SK-N-MC (cell line): ENCODE data around the gene PRTFDC1.

Experiments
- DNase-seq: peaks from one replicate; pipeline ENCODE4 v3.0.0-alpha.2; 2011; ENCODE audit warnings: low read depth, low spot score
- H3K27ac ChIP-seq: fragments of 200-600 bp; sonication (generic); 2 replicates; pipeline ENCODE4 v1.5.1; 2016; ENCODE audit warnings: mixed run types
- H3K36me3 ChIP-seq: fragments of 200-600 bp; sonication (generic); 2 replicates; pipeline ENCODE4 v1.6.1; 2017; ENCODE audit warnings: antibody characterized with exemption, low read length, mixed read lengths; ENCODE audit not compliant: insufficient read depth
- H3K4me3 ChIP-seq: fragments of 200-600 bp; sonication (generic); 2 replicates; pipeline ENCODE4 v1.5.1; 2016
- H3K9ac ChIP-seq: fragments of 200-600 bp; sonication (generic); 2 replicates; pipeline ENCODE4 v1.8.0; 2017; ENCODE audit warnings: mixed run types, mixed read lengths; ENCODE audit not compliant: insufficient read length
- H3K9me3 ChIP-seq: fragments of 200-600 bp; sonication (generic); 2 replicates; pipeline ENCODE4 v1.6.1; 2017; ENCODE audit warnings: low read depth, mild to moderate bottlenecking, antibody characterized with exemption, low read length, moderate library complexity, mixed read lengths
- EZH2 ChIP-seq: fragments of 200-600 bp; sonication (generic); IDR thresholded peaks from one replicate; pipeline ENCODE4 v1.6.1; 2017; ENCODE audit warnings: antibody characterized with exemption
- FOXP2 ChIP-seq: optimal IDR thresholded peaks from 2 replicates; pipeline ENCODE3; 2011; ENCODE audit warnings: mild to moderate bottlenecking, moderate library complexity; ENCODE audit not compliant: insufficient read depth; ENCODE audit errors: extremely low read length, control extremely low read depth
- POLR2AphosphoS5 ChIP-seq: IDR thresholded peaks from 2 replicates; pipeline ENCODE4 v1.6.1; 2012; ENCODE audit warnings: mild to moderate bottlenecking, low read depth, low read length, borderline replicate concordance

The PRTFDC1 gene

GRCh38 chr10:24883176-24883575 lies 69.2 kb downstream of the PRTFDC1 start:
- Histone ChIP-seq H3K9me3 (no peaks in the 10 kb centered on the region), H3K36me3 (no peaks in the 10 kb centered on the region), H3K9ac (no peak overlapping the region), H3K4me3 (no peak overlapping the region), H3K27ac (no peak overlapping the region)
- no peak for TF ChIP-seq FOXP2
- TF ChIP-seq EZH2, result no peak
- TF ChIP-seq POLR2AphosphoS5, result no peak
- DNase-seq, result no peak

DNA sequence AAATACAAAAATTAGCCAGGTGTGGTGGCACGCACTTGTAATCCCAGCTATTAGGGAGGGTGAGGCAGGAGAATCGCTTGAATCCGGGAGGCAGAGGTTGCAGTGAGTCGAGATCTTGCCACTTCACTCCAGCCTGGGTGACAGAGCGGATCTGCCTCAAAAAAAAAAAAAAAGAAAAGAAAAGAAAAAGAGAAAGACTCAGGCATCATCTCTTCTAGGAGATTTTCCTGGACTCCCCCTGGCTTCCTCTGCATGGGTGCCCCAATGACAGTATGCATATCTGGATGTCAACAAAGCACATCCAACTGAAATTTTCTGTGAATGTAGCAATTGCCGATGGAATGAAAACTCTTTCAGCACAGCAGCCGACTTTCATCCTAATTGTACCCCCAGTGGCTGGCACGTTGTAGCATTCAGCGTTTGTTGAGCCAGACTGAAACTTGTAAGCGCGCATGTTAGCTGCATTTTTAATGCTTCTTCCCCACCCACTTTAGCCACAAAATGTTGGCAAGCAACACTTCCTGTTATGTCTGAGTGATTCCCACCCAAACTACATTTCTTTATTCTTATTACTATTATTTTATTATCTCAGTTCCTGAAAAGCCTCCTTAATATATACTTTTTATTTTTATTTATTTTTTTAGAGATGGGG lies 70.2 kb downstream of the PRTFDC1 start:
- no peak overlapping the region for H3K27ac ChIP-seq
- peak; percentile 37 for DNase-seq
- H3K4me3 ChIP-seq, result no peak overlapping the region
- no peaks in the 10 kb centered on the region for H3K9me3 ChIP-seq
- no peak overlapping the region for H3K9ac ChIP-seq
- TF ChIP-seq EZH2 (no peak), POLR2AphosphoS5 (no peak), FOXP2 (peak; percentile 69)
- no peaks in the 10 kb centered on the region for H3K36me3 ChIP-seq

DNA sequence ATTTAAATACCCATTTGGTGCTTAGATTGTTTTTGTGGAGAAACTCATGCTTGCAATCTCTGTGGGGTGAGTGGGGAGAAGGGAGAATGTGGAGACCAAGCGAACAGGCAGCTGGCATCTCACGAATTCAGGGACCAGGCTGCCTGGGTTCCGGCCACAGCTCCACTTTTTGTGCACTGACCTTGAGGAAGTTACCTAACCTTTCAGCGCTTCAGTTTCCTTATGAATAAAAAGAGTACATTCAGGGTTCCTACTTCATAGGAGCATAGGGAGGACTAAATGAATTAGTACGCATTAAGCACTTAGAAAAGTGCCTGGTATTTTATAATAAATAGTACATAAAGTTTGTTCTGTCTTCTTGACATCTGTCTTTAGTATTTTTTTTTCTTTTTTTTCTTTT lies 72.5 kb downstream of the PRTFDC1 start:
- DNase-seq, result no peak
- no peak overlapping the region for H3K9ac ChIP-seq
- H3K9me3 ChIP-seq, result no peaks in the 10 kb centered on the region
- TF ChIP-seq EZH2 (no peak), POLR2AphosphoS5 (no peak), FOXP2 (no peak)
- H3K36me3 ChIP-seq, result no peaks in the 10 kb centered on the region
- H3K27ac ChIP-seq, result no peak overlapping the region
- H3K4me3 ChIP-seq, result no peak overlapping the region

GRCh38 chr10:24874133-24874532 lies 78.3 kb downstream of the PRTFDC1 start:
- no peak for TF ChIP-seq EZH2
- no peak for TF ChIP-seq POLR2AphosphoS5
- no peaks in the 10 kb centered on the region for H3K9me3 ChIP-seq
- H3K9ac ChIP-seq, result no peak overlapping the region
- H3K36me3 ChIP-seq, result no peaks in the 10 kb centered on the region
- 0 out of 2 replicates have a peak overlapping the region, but pooled peaks have one; percentile 25 for H3K27ac ChIP-seq
- no peak overlapping the region for H3K4me3 ChIP-seq
- DNase-seq, result no peak

GRCh38 chr10:24873281-24873683 lies 79.1 kb downstream of the PRTFDC1 start:
- peak overlapping the region; percentile 70; the same call in 1 of the 2 replicates for H3K27ac ChIP-seq
- H3K36me3 ChIP-seq, result no peaks in the 10 kb centered on the region
- H3K9ac ChIP-seq, result no peak overlapping the region
- TF ChIP-seq POLR2AphosphoS5 (no peak), FOXP2 (no peak), EZH2 (no peak)
- DNase-seq, result no peak
- H3K4me3 ChIP-seq, result peak overlapping the region; percentile 15; the same call in 1 of the 2 replicates
- H3K9me3 ChIP-seq, result no peaks in the 10 kb centered on the region

- TF ChIP-seq FOXP2 (no peak), EZH2 (no peak), POLR2AphosphoS5 (no peak)
- H3K9me3 ChIP-seq, result no peaks in the 10 kb centered on the region
- no peak for DNase-seq
- no peaks in the 10 kb centered on the region for H3K36me3 ChIP-seq
- H3K4me3 ChIP-seq, result no peak overlapping the region; the same call in 1 of the 2 replicates
- H3K9ac ChIP-seq, result no peak overlapping the region
- peak overlapping the region; percentile 70; the same call in 1 of the 2 replicates for H3K27ac ChIP-seq
These were observed 79.6 kb downstream of the PRTFDC1 start for GRCh38 chr10:24872790-24873182.

GRCh38 chr10:24872049-24872789 lies 80.2 kb downstream of the PRTFDC1 start:
- Histone ChIP-seq H3K36me3 (no peaks in the 10 kb centered on the region), H3K4me3 (no peak overlapping the region), H3K9ac (no peak overlapping the region), H3K27ac (no peak overlapping the region), H3K9me3 (no peaks in the 10 kb centered on the region)
- TF ChIP-seq FOXP2, result no peak
- TF ChIP-seq POLR2AphosphoS5, result no peak
- no peak for TF ChIP-seq EZH2
- DNase-seq, result no peak

DNA sequence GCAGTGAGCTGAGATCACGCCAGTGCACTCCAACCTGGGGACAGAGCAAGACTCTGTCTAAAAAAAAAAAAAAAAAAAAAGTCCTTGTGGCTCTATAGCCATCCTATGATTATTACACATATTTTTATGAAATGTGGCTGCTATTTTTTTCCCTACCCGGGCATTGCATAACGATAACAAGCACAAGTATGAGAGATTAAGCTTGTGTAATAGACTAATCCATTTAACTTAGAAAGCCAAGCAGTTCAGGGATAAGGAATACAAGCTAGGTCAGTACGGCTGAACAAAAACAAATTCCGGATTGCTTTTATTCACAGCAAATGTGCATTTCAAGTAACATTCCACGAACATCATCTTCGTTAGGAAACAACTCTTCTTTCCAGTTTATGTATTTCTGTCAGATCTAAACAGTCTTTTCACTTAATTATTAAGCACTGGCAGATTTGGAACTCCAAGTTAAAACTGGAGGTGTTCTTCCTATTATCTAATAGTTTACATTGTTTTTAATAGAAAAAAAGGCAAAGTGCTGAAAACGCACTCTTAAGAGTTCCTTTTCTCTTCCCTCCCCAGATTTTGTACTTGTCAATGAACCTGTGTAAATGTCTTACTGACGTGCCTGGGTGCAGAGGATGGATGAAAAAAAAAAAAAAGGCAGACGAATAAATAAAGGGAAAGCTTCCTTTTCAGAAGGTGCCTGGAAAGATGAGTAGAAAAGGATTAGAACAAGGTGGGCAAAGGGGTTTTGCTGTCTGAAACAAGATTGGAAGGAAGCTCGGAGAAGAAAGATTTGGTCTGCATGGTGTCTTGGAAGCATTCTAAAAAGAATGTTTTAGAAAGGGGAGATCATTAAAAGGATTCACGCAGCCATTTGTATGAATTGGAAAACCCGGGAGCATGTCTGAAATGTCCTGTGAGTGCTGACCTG lies 81.1 kb downstream of the PRTFDC1 start:
- H3K9me3 ChIP-seq, result no peaks in the 10 kb centered on the region
- DNase-seq, result no peak
- TF ChIP-seq FOXP2, result no peak
- no peak for TF ChIP-seq POLR2AphosphoS5
- no peak for TF ChIP-seq EZH2
- no peaks in the 10 kb centered on the region for H3K36me3 ChIP-seq
- no peak overlapping the region for H3K4me3 ChIP-seq
- no peak overlapping the region for H3K9ac ChIP-seq
- H3K27ac ChIP-seq, result no peak overlapping the region
